HCT116 (cell line): Measurements from ENCODE around the gene TCERG1L. TPM values are rescaled to one million over a fixed set of nuclear protein-coding genes. Genes with fewer than 3 reads are reported as not detected.

Experiments
- ATAC-seq: fragments of 200-7000 bp; cut with Tn5 transposase; 2 replicates; pipeline ENCODE4 v1.9.1; 2020; ENCODE audit warnings: mild to moderate bottlenecking, moderate library complexity
- BruUV-seq: library from RNA; stranded (reverse); fragments of 400-500 nt; replicated peaks from 2 replicates; lab custom pipeline; 2021; lab: Mats Ljungman, UMichigan
- CTCF ChIA-PET: fragments of 300-600 bp; sonication (Branson Sonifier 250); formaldehyde crosslinking; loops from one replicate; lab custom pipeline; 2021; ENCODE audit warnings: antibody characterized with exemption; lab: Charles Lee
- POLR2A ChIA-PET: fragments of 300-600, 350-600 bp; sonication (Branson Sonifier 250); formaldehyde crosslinking; loops from one replicate; lab custom pipeline; 2021; ENCODE audit warnings: antibody characterized with exemption; lab: Charles Lee
- RAD21 ChIA-PET, 2 experiments: fragments of 300-600 bp; sonication (Branson Sonifier 250); formaldehyde crosslinking; loops; one replicate each; lab custom pipeline; 2023; ENCODE audit warnings: low total read pairs in 2 of 2; ENCODE audit not compliant: uncharacterized antibody in 2 of 2, unreplicated experiment in 2 of 2, low non-redundant PET in 1 of 2; lab: Charles Lee
- DNase-seq: peaks from one replicate; pipeline ENCODE4 v3.0.0-alpha.2; 2010; ENCODE audit warnings: low read depth, low spot score
- H2AFZ ChIP-seq: fragments of 200-600 bp; shearing (Covaris generic), sonication (generic); 2 replicates; pipeline ENCODE4 v1.6.1; 2017; ENCODE audit warnings: low read depth, mixed run types, mixed read lengths, antibody characterized with exemption, low read length; ENCODE audit not compliant: poor library complexity, severe bottlenecking
- H3K27ac ChIP-seq: 2 replicates; pipeline ENCODE4 v1.5.1; 2012; ENCODE audit warnings: low read depth, low read length
- H3K27me3 ChIP-seq: fragments of 200-600 bp; sonication (generic); 2 replicates; pipeline ENCODE4 v1.6.1; 2016; ENCODE audit warnings: mixed run types, low read length, mixed read lengths; ENCODE audit not compliant: insufficient read depth
- H3K36me3 ChIP-seq, 2 experiments: fragments of 200-500 bp in 1 of 2; fragments of 200-600 bp in 1 of 2; sonication (Bioruptor generic) in 1 of 2; sonication (generic) in 1 of 2; 2 replicates each; pipeline versions ENCODE4 v1.5.1 to v1.6.1; 2014 to 2016; ENCODE audit warnings: low read length in 2 of 2, inconsistent platforms in 1 of 2, mixed read lengths in 1 of 2, mixed run types in 1 of 2; ENCODE audit not compliant: insufficient read depth in 2 of 2, control insufficient read depth in 1 of 2
- H3K4me1 ChIP-seq, 2 experiments: fragments of 200-600 bp in 1 of 2; sonication (generic) in 1 of 2; 2 replicates each; pipeline versions ENCODE4 v1.5.1 to v1.6.1; 2012 to 2017; ENCODE audit warnings: low read length in 2 of 2, inconsistent platforms in 1 of 2, mild to moderate bottlenecking in 1 of 2, mixed read lengths in 1 of 2, mixed run types in 1 of 2, moderate library complexity in 1 of 2; ENCODE audit not compliant: insufficient read depth in 2 of 2, control insufficient read depth in 1 of 2
- H3K4me2 ChIP-seq: fragments of 200-600 bp; sonication (generic); 2 replicates; pipeline ENCODE4 v1.6.1; 2017; ENCODE audit warnings: mixed run types, low read length, mixed read lengths
- H3K4me3 ChIP-seq, 2 experiments: fragments of 200-600 bp in 1 of 2; sonication (generic) in 1 of 2; replicated peaks in 1 of 2; 2 replicates each; pipeline ENCODE4 v1.5.1; 2011 to 2016; ENCODE audit warnings: low read length in 2 of 2, control low read depth in 1 of 2, low read depth in 1 of 2, mild to moderate bottlenecking in 1 of 2, mixed read lengths in 1 of 2, mixed run types in 1 of 2
- H3K79me2 ChIP-seq: fragments of 200-600 bp; sonication (generic); 2 replicates; pipeline ENCODE4 v1.6.1; 2017; ENCODE audit warnings: mild to moderate bottlenecking, mixed run types, low read length, moderate library complexity, mixed read lengths; ENCODE audit not compliant: insufficient read depth
- H3K9ac ChIP-seq: fragments of 200-600 bp; sonication (generic); 2 replicates; pipeline ENCODE4 v1.6.1; 2016; ENCODE audit warnings: low read length, mixed read lengths
- H3K9me2 ChIP-seq: fragments of 200-600 bp; sonication (generic), shearing (Covaris generic); 2 replicates; pipeline ENCODE4 v1.6.1; 2017; ENCODE audit warnings: mixed run types, mild to moderate bottlenecking, moderate library complexity; ENCODE audit not compliant: insufficient read depth
- H3K9me3 ChIP-seq, 2 experiments: fragments of 200-500 bp in 1 of 2; fragments of 200-600 bp in 1 of 2; sonication (Bioruptor generic) in 1 of 2; sonication (generic) in 1 of 2; 2 replicates each; pipeline ENCODE4 v1.6.1; 2014 to 2017; ENCODE audit warnings: low read length in 2 of 2, mixed read lengths in 2 of 2, inconsistent platforms in 1 of 2, low read depth in 1 of 2, mild to moderate bottlenecking in 1 of 2, mixed run types in 1 of 2, moderate library complexity in 1 of 2; ENCODE audit not compliant: control insufficient read depth in 1 of 2, insufficient read depth in 1 of 2
- H4K20me1 ChIP-seq: fragments of 200-600 bp; sonication (generic), shearing (Covaris generic); 2 replicates; pipeline ENCODE4 v1.6.1; 2017; ENCODE audit warnings: mixed run types, mild to moderate bottlenecking, moderate library complexity; ENCODE audit not compliant: insufficient read depth
- CBX3 ChIP-seq: IDR thresholded peaks from 2 replicates; pipeline ENCODE4 v1.6.1; 2012; ENCODE audit warnings: low read depth
- CEBPB ChIP-seq: IDR thresholded peaks from 2 replicates; pipeline ENCODE4 v1.6.1; 2012; ENCODE audit warnings: low read depth
- EGR1 ChIP-seq: IDR thresholded peaks from 2 replicates; pipeline ENCODE4 v1.6.1; 2012; ENCODE audit warnings: low read depth
- ELF1 ChIP-seq: IDR thresholded peaks from 2 replicates; pipeline ENCODE4 v1.6.1; 2012; ENCODE audit warnings: low read depth, borderline replicate concordance
- EZH2 ChIP-seq: fragments of 200-600 bp; sonication (generic); IDR thresholded peaks from 2 replicates; pipeline ENCODE4 v1.6.1; 2017; ENCODE audit warnings: antibody characterized with exemption, mixed run types
- EZH2phosphoT487 ChIP-seq: fragments of 200-600 bp; IDR thresholded peaks from 2 replicates; pipeline ENCODE4 v1.6.1; 2018; ENCODE audit warnings: antibody characterized with exemption, borderline replicate concordance
- FOSL1 ChIP-seq: IDR thresholded peaks from 2 replicates; pipeline ENCODE4 v1.6.1; 2012; ENCODE audit warnings: low read depth
- JUND ChIP-seq: IDR thresholded peaks from 2 replicates; pipeline ENCODE4 v1.6.1; 2012
- POLR2A ChIP-seq: IDR thresholded peaks from 2 replicates; pipeline ENCODE4 v1.7.0; 2011; ENCODE audit warnings: borderline replicate concordance; ENCODE audit not compliant: insufficient read depth, insufficient read length; ENCODE audit errors: extremely low read depth
- POLR2AphosphoS5 ChIP-seq: IDR thresholded peaks from 2 replicates; pipeline ENCODE4 v1.6.1; 2011; ENCODE audit warnings: mild to moderate bottlenecking, low read depth, low read length, moderate library complexity
- SIN3A ChIP-seq: IDR thresholded peaks from 2 replicates; pipeline ENCODE4 v1.6.1; 2012; ENCODE audit warnings: low read depth
- SRF ChIP-seq: IDR thresholded peaks from 2 replicates; pipeline ENCODE4 v1.6.1; 2012; ENCODE audit warnings: low read depth
- TCF7L2 ChIP-seq: IDR thresholded peaks from 2 replicates; pipeline ENCODE4 v1.7.0; 2011; ENCODE audit warnings: borderline replicate concordance, inconsistent platforms; ENCODE audit not compliant: insufficient read depth, insufficient read length; ENCODE audit errors: extremely low read depth
- ZFX ChIP-seq: fragments of 450-650 bp; IDR thresholded peaks from 2 replicates; pipeline ENCODE4 v1.6.1; 2017
- ZNF274 ChIP-seq: fragments of 200-500 bp; sonication (Bioruptor generic); IDR thresholded peaks from 2 replicates; pipeline ENCODE4 v1.6.1; 2014; ENCODE audit warnings: mild to moderate bottlenecking, low read depth, low read length, inconsistent platforms
- intact Hi-C: fragments of 100-400 bp; cut with micrococcal nuclease; formaldehyde crosslinking; loops from 2 replicates; pipeline ENCODE4 v1.10.0; 2022
- total RNA-seq: library from RNA; stranded (reverse); gene quantifications from one replicate; pipeline ENCODE4 v1.2.1, GENCODE V29; 2021; ENCODE audit not compliant: unreplicated experiment
- TF ChIP-seq, protein P1 (sequence below), 3 experiments: fragments of 200-600 bp in 1 of 3; sonication (generic) in 1 of 3; IDR thresholded peaks in 2 of 3; conservative IDR thresholded peaks in 1 of 3; 2 replicates each; pipeline ENCODE4 v1.5.1; 2012 to 2017; ENCODE audit warnings: low read depth in 2 of 3, low read length in 2 of 3, antibody characterized with exemption in 1 of 3, borderline replicate concordance in 1 of 3, control low read depth in 1 of 3, mild to moderate bottlenecking in 1 of 3, mixed read lengths in 1 of 3, mixed run types in 1 of 3, moderate library complexity in 1 of 3; ENCODE audit not compliant: insufficient read depth in 1 of 3
- TF ChIP-seq, protein P2 (sequence below): IDR thresholded peaks from 2 replicates; pipeline ENCODE4 v1.6.1; 2012
- TF ChIP-seq, protein P3 (sequence below): IDR thresholded peaks from 2 replicates; pipeline ENCODE4 v1.6.1; 2012; ENCODE audit warnings: low read depth
- TF ChIP-seq, protein P4 (sequence below): IDR thresholded peaks from 2 replicates; pipeline ENCODE4 v1.6.1; 2012
- TF ChIP-seq, protein P5 (sequence below): IDR thresholded peaks from 2 replicates; pipeline ENCODE4 v1.6.1; 2011; ENCODE audit warnings: mild to moderate bottlenecking, low read length, moderate library complexity; ENCODE audit not compliant: insufficient replicate concordance; ENCODE audit errors: extremely low read depth

Gene TCERG1L
- total RNA-seq, 1 experiment from 2014 or later, result not detected

DNA sequence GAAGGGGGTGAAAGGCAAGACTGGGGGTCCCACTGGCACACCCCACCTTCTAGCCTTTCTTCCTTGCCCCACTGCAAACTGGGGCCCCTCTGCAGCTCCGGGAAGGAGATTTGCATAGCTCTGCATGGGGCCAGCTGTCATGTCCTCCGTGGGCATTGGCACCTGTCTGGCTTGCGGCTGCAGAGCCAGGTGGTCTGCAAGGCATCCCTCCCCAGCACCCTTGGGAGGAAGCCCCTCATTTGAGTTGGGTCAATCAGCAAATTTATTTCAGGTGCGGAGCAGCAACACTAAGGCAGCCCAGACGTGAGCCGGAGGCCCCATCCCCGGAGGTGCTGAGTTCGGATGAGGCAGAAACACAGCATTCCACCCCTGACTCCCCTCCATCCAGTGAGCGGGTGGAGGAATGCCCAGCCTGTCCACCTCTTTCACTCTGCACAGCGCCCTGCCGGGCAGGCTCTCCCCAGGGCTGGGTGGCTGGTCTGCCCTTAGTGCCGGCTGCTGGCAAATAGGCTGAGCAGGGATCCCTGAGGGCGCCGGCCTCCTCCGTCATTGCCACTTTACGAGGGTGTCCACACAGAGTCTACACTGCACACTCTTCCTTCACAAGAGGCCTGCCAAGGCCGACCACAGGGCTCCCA, 143.2 kb downstream of the TCERG1L start:
- DNase-seq, result no peak
- Histone ChIP-seq H3K36me3 (no peaks in the 10 kb centered on the region), H3K27ac (no peak overlapping the region), H3K4me2 (no peak overlapping the region), H3K9ac (no peak overlapping the region), H3K27me3 (no peaks in the 10 kb centered on the region), H3K9me2 (no peaks in the 10 kb centered on the region), H3K9me3 (no peaks in the 10 kb centered on the region), H3K79me2 (no peaks in the 10 kb centered on the region), H4K20me1 (no peaks in the 10 kb centered on the region), H3K4me1 (no peaks in the 10 kb centered on the region), H3K4me3 (no peak overlapping the region), H2AFZ (no peak overlapping the region)
- intact Hi-C loops, result no loop called here
- no peak for TF ChIP-seq EGR1
- TF ChIP-seq SRF, result no peak
- TF ChIP-seq, protein P1, sequence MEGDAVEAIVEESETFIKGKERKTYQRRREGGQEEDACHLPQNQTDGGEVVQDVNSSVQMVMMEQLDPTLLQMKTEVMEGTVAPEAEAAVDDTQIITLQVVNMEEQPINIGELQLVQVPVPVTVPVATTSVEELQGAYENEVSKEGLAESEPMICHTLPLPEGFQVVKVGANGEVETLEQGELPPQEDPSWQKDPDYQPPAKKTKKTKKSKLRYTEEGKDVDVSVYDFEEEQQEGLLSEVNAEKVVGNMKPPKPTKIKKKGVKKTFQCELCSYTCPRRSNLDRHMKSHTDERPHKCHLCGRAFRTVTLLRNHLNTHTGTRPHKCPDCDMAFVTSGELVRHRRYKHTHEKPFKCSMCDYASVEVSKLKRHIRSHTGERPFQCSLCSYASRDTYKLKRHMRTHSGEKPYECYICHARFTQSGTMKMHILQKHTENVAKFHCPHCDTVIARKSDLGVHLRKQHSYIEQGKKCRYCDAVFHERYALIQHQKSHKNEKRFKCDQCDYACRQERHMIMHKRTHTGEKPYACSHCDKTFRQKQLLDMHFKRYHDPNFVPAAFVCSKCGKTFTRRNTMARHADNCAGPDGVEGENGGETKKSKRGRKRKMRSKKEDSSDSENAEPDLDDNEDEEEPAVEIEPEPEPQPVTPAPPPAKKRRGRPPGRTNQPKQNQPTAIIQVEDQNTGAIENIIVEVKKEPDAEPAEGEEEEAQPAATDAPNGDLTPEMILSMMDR (IDR thresholded peaks at IDR 0.05 in 2 of 3, conservative IDR thresholded peaks at IDR 0.05 in 1 of 3; ENCODE audit: borderline replicate concordance in 1 of 3, insufficient read depth in 1 of 3, low read depth in 2 of 3, low read length in 2 of 3), result no peak
- TF ChIP-seq, protein P2, sequence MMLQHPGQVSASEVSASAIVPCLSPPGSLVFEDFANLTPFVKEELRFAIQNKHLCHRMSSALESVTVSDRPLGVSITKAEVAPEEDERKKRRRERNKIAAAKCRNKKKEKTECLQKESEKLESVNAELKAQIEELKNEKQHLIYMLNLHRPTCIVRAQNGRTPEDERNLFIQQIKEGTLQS, result no peak
- TF ChIP-seq, protein P3, sequence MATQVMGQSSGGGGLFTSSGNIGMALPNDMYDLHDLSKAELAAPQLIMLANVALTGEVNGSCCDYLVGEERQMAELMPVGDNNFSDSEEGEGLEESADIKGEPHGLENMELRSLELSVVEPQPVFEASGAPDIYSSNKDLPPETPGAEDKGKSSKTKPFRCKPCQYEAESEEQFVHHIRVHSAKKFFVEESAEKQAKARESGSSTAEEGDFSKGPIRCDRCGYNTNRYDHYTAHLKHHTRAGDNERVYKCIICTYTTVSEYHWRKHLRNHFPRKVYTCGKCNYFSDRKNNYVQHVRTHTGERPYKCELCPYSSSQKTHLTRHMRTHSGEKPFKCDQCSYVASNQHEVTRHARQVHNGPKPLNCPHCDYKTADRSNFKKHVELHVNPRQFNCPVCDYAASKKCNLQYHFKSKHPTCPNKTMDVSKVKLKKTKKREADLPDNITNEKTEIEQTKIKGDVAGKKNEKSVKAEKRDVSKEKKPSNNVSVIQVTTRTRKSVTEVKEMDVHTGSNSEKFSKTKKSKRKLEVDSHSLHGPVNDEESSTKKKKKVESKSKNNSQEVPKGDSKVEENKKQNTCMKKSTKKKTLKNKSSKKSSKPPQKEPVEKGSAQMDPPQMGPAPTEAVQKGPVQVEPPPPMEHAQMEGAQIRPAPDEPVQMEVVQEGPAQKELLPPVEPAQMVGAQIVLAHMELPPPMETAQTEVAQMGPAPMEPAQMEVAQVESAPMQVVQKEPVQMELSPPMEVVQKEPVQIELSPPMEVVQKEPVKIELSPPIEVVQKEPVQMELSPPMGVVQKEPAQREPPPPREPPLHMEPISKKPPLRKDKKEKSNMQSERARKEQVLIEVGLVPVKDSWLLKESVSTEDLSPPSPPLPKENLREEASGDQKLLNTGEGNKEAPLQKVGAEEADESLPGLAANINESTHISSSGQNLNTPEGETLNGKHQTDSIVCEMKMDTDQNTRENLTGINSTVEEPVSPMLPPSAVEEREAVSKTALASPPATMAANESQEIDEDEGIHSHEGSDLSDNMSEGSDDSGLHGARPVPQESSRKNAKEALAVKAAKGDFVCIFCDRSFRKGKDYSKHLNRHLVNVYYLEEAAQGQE, result no peak
- TF ChIP-seq CBX3, result no peak
- no peak for TF ChIP-seq TCF7L2
- TF ChIP-seq JUND, result no peak
- TF ChIP-seq EZH2, result no peak
- no peak for TF ChIP-seq ZFX
- TF ChIP-seq EZH2phosphoT487, result no peak
- no peak for TF ChIP-seq SIN3A
- TF ChIP-seq, protein P4, sequence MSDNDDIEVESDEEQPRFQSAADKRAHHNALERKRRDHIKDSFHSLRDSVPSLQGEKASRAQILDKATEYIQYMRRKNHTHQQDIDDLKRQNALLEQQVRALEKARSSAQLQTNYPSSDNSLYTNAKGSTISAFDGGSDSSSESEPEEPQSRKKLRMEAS, result no peak
- TF ChIP-seq POLR2AphosphoS5, result no peak
- no peak for TF ChIP-seq ZNF274
- TF ChIP-seq FOSL1, result no peak
- no peak for TF ChIP-seq POLR2A
- no peak for TF ChIP-seq CEBPB
- TF ChIP-seq ELF1, result no peak
- TF ChIP-seq, protein P5, sequence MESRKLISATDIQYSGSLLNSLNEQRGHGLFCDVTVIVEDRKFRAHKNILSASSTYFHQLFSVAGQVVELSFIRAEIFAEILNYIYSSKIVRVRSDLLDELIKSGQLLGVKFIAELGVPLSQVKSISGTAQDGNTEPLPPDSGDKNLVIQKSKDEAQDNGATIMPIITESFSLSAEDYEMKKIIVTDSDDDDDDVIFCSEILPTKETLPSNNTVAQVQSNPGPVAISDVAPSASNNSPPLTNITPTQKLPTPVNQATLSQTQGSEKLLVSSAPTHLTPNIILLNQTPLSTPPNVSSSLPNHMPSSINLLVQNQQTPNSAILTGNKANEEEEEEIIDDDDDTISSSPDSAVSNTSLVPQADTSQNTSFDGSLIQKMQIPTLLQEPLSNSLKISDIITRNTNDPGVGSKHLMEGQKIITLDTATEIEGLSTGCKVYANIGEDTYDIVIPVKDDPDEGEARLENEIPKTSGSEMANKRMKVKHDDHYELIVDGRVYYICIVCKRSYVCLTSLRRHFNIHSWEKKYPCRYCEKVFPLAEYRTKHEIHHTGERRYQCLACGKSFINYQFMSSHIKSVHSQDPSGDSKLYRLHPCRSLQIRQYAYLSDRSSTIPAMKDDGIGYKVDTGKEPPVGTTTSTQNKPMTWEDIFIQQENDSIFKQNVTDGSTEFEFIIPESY, result no peak
- no peak for ATAC-seq
- ChIA-PET RAD21 (no interaction called here), CTCF (no interaction called here), POLR2A (no interaction called here)
- no TSS peak for BruUV-seq
